SHP77 (cell line): Measurements from ENCODE around the gene STX2.
"Not testable (repeated sequence)": the region's sequence is repeated elsewhere in the genome, so short reads cannot be mapped to it uniquely, and the experiment has no call there.

Source experiments
- DNase-seq, 2 experiments: peaks; one replicate each; lab custom pipeline; 2025; lab: John Stamatoyannopoulos, UW

STX2 gene

GRCh38 chr12:130870442-130871285, 31.6 kb upstream of the STX2 start:
- DNase-seq = peak; percentile 94 to 96

- no peak for DNase-seq
Measured at GRCh38 chr12:130868412-130868811, 29.4 kb upstream of the STX2 start.

GRCh38 chr12:130863298-130863697, 24.2 kb upstream of the STX2 start:
- no peak for DNase-seq

GRCh38 chr12:130862771-130863170, 23.7 kb upstream of the STX2 start:
- DNase-seq = not testable (repeated sequence)

GRCh38 chr12:130862161-130862560, 23.1 kb upstream of the STX2 start:
- no peak for DNase-seq

- DNase-seq = no peak
Measured at GRCh38 chr12:130860311-130860710, 21.3 kb upstream of the STX2 start.

- DNase-seq = no peak
Measured at GRCh38 chr12:130859161-130859560, 20.1 kb upstream of the STX2 start.

- DNase-seq = no peak
Measured at GRCh38 chr12:130858084-130858483, 19.0 kb upstream of the STX2 start.

GRCh38 chr12:130856088-130856487, 17.0 kb upstream of the STX2 start:
- DNase-seq = no peak

- DNase-seq = no peak
Measured at GRCh38 chr12:130850418-130851021, 11.5 kb upstream of the STX2 start.

- DNase-seq = no peak
Measured at GRCh38 chr12:130849561-130850417, 10.7 kb upstream of the STX2 start.

- DNase-seq = not testable (repeated sequence)
Measured at GRCh38 chr12:130848785-130849305, 9.8 kb upstream of the STX2 start.

- not testable (repeated sequence) for DNase-seq
Measured at GRCh38 chr12:130848105-130848504, 9.1 kb upstream of the STX2 start.

- DNase-seq = no peak
Measured at GRCh38 chr12:130847112-130847511, 8.1 kb upstream of the STX2 start.

- DNase-seq = no peak
Measured at GRCh38 chr12:130846369-130846768, 7.3 kb upstream of the STX2 start.

- DNase-seq = peak in 1 of 2 experiments; percentile 30
Measured at GRCh38 chr12:130839770-130840404, 837 bp upstream of the STX2 start.

- DNase-seq = peak in 1 of 2 experiments; percentile 24
Measured at GRCh38 chr12:130838284-130838950, 633 bp downstream of the STX2 start.

GRCh38 chr12:130835436-130835835, 3.6 kb downstream of the STX2 start:
- DNase-seq = no peak

- DNase-seq = no peak
Measured at GRCh38 chr12:130835011-130835410, 4.0 kb downstream of the STX2 start.

- DNase-seq = peak in 1 of 2 experiments; percentile 46
Measured at GRCh38 chr12:130832561-130833209, 6.4 kb downstream of the STX2 start.
